ENCODE measurements around the gene WNT2B.
A peak's percentile ranks its signal among the peaks of the same experiment; 100 is the strongest.

Gene WNT2B

GRCh38 chr1:112529301-112529700 lies 20.5 kb downstream of the WNT2B start:
- no peak for DNase-seq

- no peak for DNase-seq
Measured at GRCh38 chr1:112530832-112531231, 22.1 kb downstream of the WNT2B start.

- DNase-seq: no peak
Measured at GRCh38 chr1:112532064-112532463, 23.3 kb downstream of the WNT2B start.

GRCh38 chr1:112533029-112533428 lies 24.3 kb downstream of the WNT2B start:
- no peak for DNase-seq

- DNase-seq: no peak
Measured at GRCh38 chr1:112536561-112536960, 27.8 kb downstream of the WNT2B start.

GRCh38 chr1:112537456-112537855 lies 28.7 kb downstream of the WNT2B start:
- DNase-seq: no peak

- DNase-seq: no peak
Measured at GRCh38 chr1:112538883-112539282, 30.1 kb downstream of the WNT2B start.

GRCh38 chr1:112540226-112540794 lies 31.5 kb downstream of the WNT2B start:
- no peak for DNase-seq

GRCh38 chr1:112541299-112541698 lies 32.5 kb downstream of the WNT2B start:
- DNase-seq: no peak

GRCh38 chr1:112542206-112542973 lies 33.6 kb downstream of the WNT2B start:
- DNase-seq: no peak

GRCh38 chr1:112544011-112544688 lies 35.4 kb downstream of the WNT2B start:
- peak; percentile 86 for DNase-seq

GRCh38 chr1:112544751-112545150 lies 36.0 kb downstream of the WNT2B start:
- peak; percentile 64 for DNase-seq

GRCh38 chr1:112546076-112546475 lies 37.3 kb downstream of the WNT2B start:
- peak; percentile 59 for DNase-seq

GRCh38 chr1:112548547-112548946 lies 39.8 kb downstream of the WNT2B start:
- no peak for DNase-seq

- DNase-seq: no peak
Measured at GRCh38 chr1:112549590-112549989, 40.8 kb downstream of the WNT2B start.

GRCh38 chr1:112554411-112554810 lies 45.6 kb downstream of the WNT2B start:
- no peak for DNase-seq

GRCh38 chr1:112557385-112557784 lies 48.6 kb downstream of the WNT2B start:
- DNase-seq: no peak

- DNase-seq: no peak
Measured at GRCh38 chr1:112558634-112559033, 49.9 kb downstream of the WNT2B start.

GRCh38 chr1:112563341-112563740 lies 54.6 kb downstream of the WNT2B start:
- no peak for DNase-seq

- DNase-seq: no peak
Measured at GRCh38 chr1:112564081-112564480, 55.3 kb downstream of the WNT2B start.

GRCh38 chr1:112565800-112566199 lies 57.0 kb downstream of the WNT2B start:
- DNase-seq: no peak

- no peak for DNase-seq
Measured at GRCh38 chr1:112575154-112575804, 66.5 kb downstream of the WNT2B start.

GRCh38 chr1:112576240-112576639 lies 67.5 kb downstream of the WNT2B start:
- no peak for DNase-seq
